ENCODE data around the gene POLR2J3.
"Not testable (repeated sequence)": the region's sequence is repeated elsewhere in the genome, so short reads cannot be mapped to it uniquely, and the experiment has no call there.

Gene POLR2J3

DNA sequence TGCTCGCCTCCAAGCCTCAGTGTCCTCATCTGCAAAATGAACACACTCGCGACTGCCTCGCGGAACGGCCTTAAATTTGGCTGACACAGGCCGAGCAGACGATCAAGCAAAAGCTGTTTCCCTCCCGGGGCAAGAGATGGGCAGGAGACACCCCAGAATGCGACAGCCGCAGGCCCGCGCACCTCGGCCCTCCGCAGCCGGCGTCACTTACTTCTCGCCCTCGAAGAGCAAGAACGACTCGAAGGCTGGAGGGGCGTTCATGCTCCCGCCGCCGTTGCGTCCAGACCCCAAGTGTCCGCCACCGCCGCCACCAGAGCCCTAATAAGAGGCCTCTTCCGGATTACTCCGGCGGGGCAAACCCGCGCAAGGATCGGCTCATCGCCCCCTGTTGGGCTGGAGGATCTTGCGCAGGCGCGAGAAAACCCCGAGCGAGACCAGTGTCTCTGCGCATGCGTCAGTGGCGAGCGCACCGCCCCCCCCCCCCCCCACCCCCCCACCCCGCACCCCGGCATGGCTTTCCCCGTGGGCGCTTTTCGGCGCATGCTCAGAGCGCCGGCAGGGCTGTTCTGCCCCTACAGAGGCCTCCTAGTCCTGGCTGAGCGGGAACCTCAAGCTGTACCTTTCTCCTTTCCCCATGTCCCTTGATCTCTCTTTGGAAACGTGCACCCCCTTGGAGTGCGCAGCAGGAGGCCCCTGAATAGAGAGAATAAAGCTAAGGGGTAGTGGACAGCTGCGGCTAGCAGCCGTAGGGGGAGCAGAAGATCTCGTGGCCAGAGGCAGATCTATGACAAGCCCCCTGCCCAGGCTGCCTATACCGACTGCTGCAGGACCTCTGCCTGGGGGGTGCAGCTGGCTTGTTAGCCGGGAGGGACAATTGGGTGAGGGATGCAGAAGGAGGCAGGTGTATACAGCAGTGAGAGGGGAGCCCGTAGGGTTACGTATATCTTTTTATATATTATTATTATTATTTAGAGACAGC, at the start of gene POLR2J3:
TSS of gene POLR2J3 (minus strand) at position 323 of the 979 bp plus-strand sequence. CDS start at position 261, 62 bp downstream.
- DNase-seq: not testable (repeated sequence)

DNA sequence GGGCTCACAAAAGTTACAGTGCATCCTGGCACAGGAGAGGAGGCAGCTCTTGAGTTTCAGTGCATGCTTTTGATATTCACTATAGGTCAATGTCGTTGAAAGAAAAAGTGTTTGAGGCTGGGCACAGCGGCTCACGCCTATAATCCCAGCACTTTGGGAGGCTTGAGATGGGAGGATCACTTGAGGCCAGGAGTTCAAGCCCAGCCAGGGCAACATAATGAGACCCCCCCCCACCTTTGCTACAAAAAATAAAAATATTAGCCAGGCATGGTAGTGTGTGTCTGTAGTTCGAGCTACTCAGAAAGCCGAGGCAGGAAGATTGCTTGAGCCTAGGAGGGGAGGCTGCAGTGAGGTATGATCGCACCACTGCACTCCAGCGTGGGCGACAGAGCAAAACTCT, 45.7 kb upstream of the POLR2J3 start:
- not testable (repeated sequence) for DNase-seq

DNA sequence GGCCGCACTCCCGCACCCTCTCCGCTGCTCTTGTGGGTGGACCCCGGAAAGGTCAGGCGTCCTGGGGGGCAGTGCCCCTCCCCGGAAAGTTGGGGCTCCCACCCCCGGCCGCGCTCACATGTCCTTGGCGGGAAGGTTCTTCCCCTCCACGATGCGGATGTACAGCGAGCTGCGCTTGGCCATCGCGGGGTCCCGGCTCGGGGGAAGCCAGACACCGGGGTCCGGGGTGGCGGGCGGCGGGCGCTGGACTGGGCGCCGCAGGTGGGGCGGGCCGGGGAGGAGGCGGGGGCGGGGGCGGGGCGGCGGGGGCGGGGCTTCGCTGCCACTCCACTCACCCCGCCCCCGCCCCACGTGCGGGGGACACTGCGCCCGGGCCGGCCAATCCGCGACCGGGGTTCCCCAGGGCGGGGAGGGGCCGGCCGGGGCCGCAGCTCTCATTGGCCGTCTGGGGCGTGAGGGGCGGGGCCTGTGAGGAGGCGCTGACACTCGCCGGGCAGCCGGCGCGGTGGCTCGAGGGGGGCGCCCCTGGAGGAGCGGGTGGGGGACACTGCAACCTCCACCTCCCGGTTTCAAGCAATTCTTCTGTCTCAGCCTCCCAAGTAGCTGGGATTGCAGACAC, 44.2 kb upstream of the POLR2J3 start, which contains the start of gene RASA4:
TSS of gene RASA4 (minus strand) at position 250 of the 619 bp plus-strand sequence. CDS start at position 183, 67 bp downstream.
- DNase-seq: not testable (repeated sequence)

DNA sequence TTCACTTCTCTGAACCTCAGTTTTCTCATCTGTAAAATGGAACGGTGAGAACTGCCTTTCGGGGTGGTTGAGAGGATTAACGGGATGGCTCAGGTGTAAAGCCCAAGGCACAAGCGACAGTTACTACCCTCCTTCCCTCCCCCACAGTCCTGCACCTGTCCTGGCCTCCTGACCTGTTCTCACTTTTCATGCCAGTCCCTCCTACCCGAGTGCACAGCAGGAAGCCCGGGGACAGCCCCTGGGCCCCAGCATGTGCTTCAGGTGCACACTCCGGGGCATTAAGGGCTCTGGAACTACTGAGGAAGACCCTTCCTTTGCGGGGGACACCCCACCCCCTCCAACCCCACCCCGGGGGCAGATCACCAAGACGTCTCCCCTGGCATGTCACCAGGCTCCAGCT, 43.5 kb upstream of the POLR2J3 start:
- not testable (repeated sequence) for DNase-seq

DNA sequence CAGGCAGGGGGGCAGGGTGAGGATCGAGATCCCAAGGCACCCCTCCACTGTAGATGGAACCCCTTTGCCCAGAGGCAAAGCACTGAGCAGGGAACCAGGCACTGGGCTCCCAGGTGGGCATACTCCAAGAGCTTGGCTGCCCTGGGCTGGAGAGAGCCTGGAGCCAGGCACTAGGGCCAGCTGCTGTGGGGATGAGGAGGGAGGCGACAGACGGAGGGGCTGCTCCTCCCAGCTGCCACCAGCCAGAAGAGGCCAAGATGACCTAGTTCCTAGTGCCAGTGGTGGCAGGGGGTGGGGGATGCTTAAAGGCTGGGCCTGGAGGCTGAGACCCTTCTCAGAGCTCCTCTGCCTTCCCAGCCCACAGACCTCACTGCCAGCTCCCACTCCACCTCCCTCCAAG, 42.5 kb upstream of the POLR2J3 start:
- not testable (repeated sequence) for DNase-seq

GRCh38 chr7:102614346-102614697, 41.9 kb upstream of the POLR2J3 start:
- not testable (repeated sequence) for DNase-seq

DNA sequence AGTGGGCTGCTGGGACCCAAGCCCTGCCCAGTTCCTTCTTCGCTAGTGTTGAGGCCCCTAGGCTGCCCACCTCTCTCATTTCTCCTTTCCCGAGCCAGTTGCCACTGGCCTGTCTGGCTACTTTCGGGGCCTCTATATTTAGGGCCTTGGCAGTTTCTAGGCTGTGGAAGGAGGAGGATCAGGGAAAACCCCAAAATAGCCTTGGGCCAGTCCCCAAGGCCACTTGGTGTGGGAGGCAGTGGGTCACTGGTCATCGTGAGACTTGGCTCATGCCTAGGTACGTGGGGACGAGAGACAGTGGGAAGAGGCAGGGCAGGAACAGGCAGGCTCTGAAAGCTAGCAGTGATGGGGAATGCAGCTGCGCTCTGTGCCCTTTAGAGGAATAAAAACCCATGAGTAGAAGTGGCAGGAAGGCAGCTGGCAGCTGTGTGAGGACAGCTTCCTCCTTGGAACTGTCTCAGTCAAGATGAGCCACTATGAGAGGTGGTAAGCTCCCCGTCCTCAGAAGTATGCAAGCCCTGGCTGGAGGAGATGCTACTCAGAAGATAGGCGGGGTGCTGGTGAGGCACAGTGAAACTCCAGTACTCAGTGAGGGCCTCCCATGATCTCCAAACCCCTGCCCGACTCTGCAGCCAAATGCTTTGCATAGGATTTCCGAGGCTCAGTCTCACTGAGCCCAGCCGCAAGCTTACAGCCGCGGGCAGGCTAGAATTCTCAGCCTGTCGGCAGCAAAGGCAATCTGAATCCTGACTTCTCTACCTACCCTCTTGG, 41.4 kb upstream of the POLR2J3 start:
- DNase-seq: not testable (repeated sequence)

DNA sequence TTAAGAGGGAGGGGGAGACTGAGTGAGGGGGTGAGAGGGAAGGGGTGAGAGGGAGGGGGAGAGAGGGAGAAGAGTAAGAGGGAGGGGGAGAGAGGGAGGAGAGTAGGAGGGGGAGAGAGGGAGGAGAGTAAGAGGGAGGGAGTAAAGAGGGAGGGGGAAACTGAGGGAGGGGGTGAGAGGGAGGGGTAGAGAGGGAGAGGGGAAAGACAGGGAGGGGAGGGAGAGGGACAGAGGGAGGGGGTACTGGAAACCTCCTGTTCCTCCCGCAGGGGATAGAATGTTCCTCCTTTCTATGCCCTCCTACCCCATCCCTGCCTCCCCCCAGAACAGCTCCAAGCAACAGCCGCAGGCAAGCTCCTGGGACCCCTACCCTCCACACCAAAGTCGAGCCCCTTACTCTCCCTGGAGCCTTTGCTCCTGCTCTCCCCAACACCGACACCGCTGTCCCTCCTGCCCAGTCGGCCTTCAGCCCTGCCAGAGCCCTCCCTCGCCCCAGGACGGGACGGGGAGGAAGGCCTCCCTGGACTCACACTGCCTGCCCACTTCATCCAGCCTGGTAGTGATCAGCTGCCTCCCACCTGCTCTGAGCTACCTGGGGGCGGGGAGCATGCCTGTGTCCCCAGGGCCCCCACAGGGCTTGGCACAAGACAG, 39.4 kb upstream of the POLR2J3 start:
- DNase-seq: not testable (repeated sequence)

GRCh38 chr7:102611013-102611674, 38.8 kb upstream of the POLR2J3 start:
- not testable (repeated sequence) for DNase-seq

DNA sequence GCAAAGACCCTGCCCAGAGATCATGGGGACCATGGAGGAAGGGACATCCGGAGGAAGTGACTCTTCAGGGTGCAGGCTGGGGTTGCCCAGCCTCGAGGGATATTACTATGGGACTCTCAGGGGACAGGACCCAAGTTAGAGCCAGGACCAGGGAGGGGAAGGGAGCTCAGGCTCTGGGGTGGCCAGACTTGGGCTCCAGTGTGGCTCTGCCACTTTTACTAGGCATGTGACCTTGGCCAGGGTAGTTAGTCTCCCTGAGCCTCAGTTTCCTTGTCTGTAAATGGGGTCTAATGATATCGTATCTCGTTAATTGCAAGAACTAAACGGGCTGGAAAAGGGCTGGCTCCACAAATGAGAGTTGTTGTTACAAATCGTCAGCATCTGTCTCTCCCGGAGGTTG, 38.1 kb upstream of the POLR2J3 start:
- DNase-seq: not testable (repeated sequence)

DNA sequence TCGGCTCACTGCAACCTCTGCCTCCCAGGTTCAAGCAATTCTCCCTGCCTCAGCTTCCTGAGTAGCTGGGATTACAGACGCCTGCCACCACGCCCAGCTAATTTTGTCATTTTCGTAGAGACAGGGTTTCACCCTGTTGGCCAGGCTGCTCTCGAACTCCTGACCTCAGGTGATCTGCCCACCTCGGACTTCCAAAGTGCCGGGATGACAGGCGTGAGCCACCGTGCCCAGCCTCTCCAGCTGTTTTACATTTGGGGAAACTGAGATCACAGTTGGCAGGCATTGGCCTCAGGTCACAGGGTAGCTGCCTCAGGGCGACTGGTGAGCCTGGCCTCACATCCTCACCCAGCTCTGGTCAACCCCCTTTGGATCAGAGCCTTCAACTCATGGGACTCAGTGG, 37.4 kb upstream of the POLR2J3 start:
- DNase-seq: not testable (repeated sequence)

DNA sequence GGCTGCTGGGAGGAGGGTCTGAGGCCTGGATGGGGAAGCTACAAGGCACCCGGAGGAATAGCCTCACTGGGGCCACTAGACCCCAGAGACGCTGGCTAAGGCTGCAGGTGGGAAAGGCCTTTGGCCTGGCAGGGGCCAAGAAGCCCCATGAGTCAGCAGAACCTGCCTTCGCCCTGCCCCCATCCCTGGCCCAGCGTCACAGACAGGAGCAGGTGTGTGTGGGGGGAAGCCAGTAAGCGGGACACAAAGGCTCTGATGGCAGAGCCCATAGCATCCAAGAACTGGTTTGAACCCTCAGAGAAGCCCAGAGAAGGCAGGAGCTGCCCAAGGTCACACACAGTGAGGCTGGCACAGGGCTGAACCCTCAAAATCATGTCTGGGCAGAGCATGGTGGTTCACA, 34.5 kb upstream of the POLR2J3 start:
- not testable (repeated sequence) for DNase-seq

- DNase-seq: not testable (repeated sequence)
Measured at GRCh38 chr7:102604431-102605145, 32.2 kb upstream of the POLR2J3 start.

DNA sequence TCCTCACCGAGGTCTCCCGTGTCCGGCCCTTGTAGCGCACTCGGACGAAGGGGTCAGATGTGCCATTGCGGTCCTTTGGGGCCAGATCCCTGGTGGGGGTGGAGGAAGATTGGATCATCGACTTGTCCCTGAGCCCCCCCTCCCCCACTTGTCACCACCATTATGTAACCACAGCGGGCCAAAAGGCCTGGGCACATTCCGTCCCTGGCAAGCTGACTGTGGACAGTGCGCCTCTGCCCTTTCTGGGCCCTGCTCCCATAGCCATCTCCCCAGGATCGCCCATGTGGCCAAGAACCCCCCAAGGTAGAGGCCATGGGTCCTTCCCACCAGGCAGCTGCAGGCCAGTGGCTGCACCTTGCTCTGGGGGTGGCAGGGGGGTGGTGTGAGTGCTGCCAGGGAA, 29.9 kb upstream of the POLR2J3 start:
- not testable (repeated sequence) for DNase-seq

DNA sequence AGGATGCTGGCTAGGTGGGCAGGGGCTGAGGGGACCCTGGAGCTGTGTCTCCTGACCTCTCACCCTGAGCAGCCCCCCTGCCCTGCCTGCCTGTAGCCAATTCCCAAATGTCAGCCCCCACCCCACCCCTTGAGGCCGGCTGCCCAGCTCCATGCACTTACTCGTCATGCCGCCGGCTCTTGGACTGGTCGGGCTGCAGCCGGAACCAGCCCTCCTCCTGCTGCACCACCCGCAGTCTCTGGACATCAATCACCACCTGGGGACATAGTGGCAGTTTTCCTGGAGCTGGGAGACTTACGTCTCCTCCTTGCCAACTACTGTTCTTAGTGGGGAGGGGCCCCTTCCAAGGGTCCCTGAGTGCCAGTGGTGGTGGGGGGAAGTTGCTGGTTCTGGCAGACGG, 27.3 kb upstream of the POLR2J3 start:
- DNase-seq: not testable (repeated sequence)

DNA sequence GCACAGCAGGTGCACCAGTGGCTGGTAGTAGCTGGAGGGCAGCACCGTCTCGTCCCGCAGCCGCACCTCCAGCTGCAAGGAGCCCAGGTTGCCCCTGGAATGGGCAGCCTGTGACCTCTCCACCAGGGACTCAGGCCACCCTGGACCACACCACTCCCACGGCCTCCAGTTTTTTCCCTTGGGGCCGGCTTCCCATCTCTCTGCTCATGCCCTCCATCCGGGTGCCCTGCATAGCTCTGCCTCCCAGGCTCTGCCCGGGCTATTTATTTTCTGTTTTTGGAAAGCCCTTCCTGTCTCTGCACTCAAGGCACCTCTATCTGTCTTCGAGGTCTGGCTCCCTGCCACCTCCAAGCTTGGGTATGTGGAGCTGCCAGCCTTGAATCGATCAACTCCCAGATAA, 23.7 kb upstream of the POLR2J3 start:
- DNase-seq: not testable (repeated sequence)

DNA sequence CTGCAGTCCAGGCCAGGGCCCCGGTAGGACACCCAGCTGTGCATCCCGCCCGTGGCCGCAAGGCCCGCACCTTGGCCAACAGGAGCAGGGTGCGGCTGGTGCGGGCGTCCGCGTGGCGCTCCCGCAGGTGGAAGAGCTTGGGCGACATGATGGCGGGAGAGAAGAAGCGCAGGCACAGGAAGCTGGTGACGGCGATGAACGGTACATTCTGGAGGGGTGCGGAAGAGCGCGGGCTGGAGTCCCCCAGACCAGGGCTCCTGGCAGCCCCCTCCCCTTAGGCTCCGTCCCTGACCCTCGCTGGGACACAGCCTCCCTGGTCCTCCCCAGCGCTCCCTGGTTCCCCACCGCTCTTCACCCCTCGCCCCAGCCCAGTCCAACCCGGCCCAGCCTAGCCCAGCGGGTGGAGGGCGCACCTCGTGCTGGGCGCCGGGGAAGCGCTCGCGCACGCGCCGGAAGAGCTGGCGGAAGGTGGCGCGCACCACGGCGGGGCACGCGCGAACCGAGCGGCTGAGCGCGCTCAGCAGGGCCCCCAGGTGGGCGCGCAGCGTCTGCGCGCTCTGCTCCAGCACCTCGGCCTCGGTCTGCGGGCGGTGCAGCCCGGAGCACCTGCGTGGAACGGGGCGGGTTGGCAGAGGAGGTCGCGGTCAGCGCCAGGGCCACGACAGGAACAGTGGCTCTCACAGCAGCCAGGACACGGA, 21.4 kb upstream of the POLR2J3 start:
- not testable (repeated sequence) for DNase-seq

- DNase-seq: not testable (repeated sequence)
Measured at GRCh38 chr7:102592477-102593019, 20.2 kb upstream of the POLR2J3 start.

DNA sequence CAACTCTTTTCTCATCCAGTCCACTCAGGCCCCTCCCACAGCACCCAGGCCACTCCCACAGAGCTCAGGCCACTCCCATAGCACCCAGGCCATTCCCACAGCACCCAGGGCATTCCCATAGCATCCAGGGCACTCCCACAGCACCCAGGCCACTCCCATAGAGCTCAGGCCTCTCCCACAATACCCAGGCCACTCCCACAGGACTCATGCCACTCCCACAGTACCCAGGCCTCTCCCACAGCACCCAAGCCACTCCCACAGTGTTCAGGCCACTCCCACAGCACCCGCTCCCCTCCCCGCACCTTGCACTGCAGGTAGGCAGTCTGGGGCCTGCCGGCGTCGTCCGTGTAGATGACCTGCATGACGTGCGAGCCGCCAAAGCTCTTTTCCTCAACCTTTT, 17.5 kb upstream of the POLR2J3 start:
- DNase-seq: not testable (repeated sequence)

- not testable (repeated sequence) for DNase-seq
Measured at GRCh38 chr7:102583495-102583894, 11.1 kb upstream of the POLR2J3 start.
